Fibroblast of lung (primary cell): ENCODE data around the gene CLIP1. TPM values are rescaled to one million over a fixed set of nuclear protein-coding genes. Genes with fewer than 3 reads are reported as not detected.

Source experiments
- DNase-seq, 2 donors: peaks; one replicate each; pipeline versions ENCODE4 v3.0.0 to v3.0.0-alpha.2; 2010; ENCODE audit warnings: low read depth in 2 of 2
- H2AFZ ChIP-seq: 2 replicates; pipeline ENCODE4 v1.5.1; 2012; ENCODE audit warnings: low read length, control low read depth, inconsistent platforms
- H3K27ac ChIP-seq: 2 replicates; pipeline ENCODE4 v1.5.1; 2011; ENCODE audit warnings: low read length, control low read depth; ENCODE audit not compliant: insufficient read depth
- H3K27me3 ChIP-seq: 2 replicates; pipeline ENCODE4 v1.5.1; 2011; ENCODE audit warnings: mild to moderate bottlenecking, low read length; ENCODE audit not compliant: control insufficient read depth, insufficient read depth
- H3K36me3 ChIP-seq: 2 replicates; pipeline ENCODE4 v1.5.1; 2011; ENCODE audit warnings: low read length; ENCODE audit not compliant: control insufficient read depth, insufficient read depth
- H3K4me1 ChIP-seq: 2 replicates; pipeline ENCODE4 v1.5.1; 2011; ENCODE audit warnings: low read length; ENCODE audit not compliant: control insufficient read depth, insufficient read depth; ENCODE audit errors: extremely low read depth
- H3K4me2 ChIP-seq: 2 replicates; pipeline ENCODE4 v1.5.1; 2011; ENCODE audit warnings: low read length, control low read depth; ENCODE audit not compliant: insufficient read depth; ENCODE audit errors: extremely low read depth
- H3K4me3 ChIP-seq, 4 experiments: fragments of 200-600 bp in 1 of 4; sonication (generic) in 1 of 4; replicated peaks in 1 of 4; 2 replicates each; pipeline ENCODE4 v1.5.1; 2011 to 2016; ENCODE audit warnings: low read length in 4 of 4, low read depth in 3 of 4, mild to moderate bottlenecking in 3 of 4, control low read depth in 2 of 4, inconsistent platforms in 1 of 4, mixed read lengths in 1 of 4; ENCODE audit not compliant: insufficient read depth in 1 of 4; ENCODE audit errors: control extremely low read depth in 1 of 4
- H3K79me2 ChIP-seq: 2 replicates; pipeline ENCODE4 v1.5.1; 2012; ENCODE audit warnings: mild to moderate bottlenecking, low read length, inconsistent platforms; ENCODE audit not compliant: control insufficient read depth, insufficient read depth
- H3K9ac ChIP-seq: 2 replicates; pipeline ENCODE4 v1.5.1; 2011; ENCODE audit warnings: mild to moderate bottlenecking, low read length, control low read depth; ENCODE audit not compliant: insufficient read depth
- H3K9me3 ChIP-seq: 2 replicates; pipeline ENCODE4 v1.5.1; 2012; ENCODE audit warnings: low read depth, low read length; ENCODE audit not compliant: control insufficient read depth, insufficient read depth
- H4K20me1 ChIP-seq: 2 replicates; pipeline ENCODE4 v1.5.1; 2011; ENCODE audit warnings: low read length; ENCODE audit not compliant: control insufficient read depth, insufficient read depth; ENCODE audit errors: extremely low read depth
- CTCF ChIP-seq, 2 donors: IDR thresholded peaks in 1 of 2; conservative IDR thresholded peaks in 1 of 2; 1 replicate in 1 of 2; 2 replicates in 1 of 2; pipeline ENCODE4 v1.5.1; 2011 to 2012; ENCODE audit warnings: low read length in 2 of 2, control low read depth in 1 of 2, inconsistent platforms in 1 of 2, low read depth in 1 of 2, mild to moderate bottlenecking in 1 of 2
- EZH2 ChIP-seq: IDR thresholded peaks from 2 replicates; pipeline ENCODE4 v1.5.1; 2012; ENCODE audit warnings: low read length, control low read depth, mild to moderate bottlenecking; ENCODE audit errors: missing control alignments
- polyA plus RNA-seq, 2 donors: library from polyadenylated mRNA; depleted of rRNA in 1 of 2; stranded (reverse) in 1 of 2; unstranded in 1 of 2; fragments of >200 nt; gene quantifications; 2 replicates each; pipeline ENCODE4 v1.2.1, GENCODE V29; 2011 to 2012; ENCODE audit warnings: missing spikeins in 1 of 2
- total RNA-seq: library from RNA; depleted of rRNA; stranded (reverse); fragments of >200 nt; gene quantifications from 2 replicates; pipeline ENCODE4 v1.2.1, GENCODE V29; 2014

CLIP1 gene
- total and polyA plus RNA-seq, 2 donors (not counting 1 experiment from before 2014, with no cell fraction given) = 75.5 to 147 TPM

- Histone ChIP-seq H3K79me2 (no peaks in the 10 kb centered on the region), H3K4me3 (no peak overlapping the region), H3K9ac (no peak overlapping the region), H3K9me3 (no peaks in the 10 kb centered on the region), H3K4me1 (no peaks in the 10 kb centered on the region), H2AFZ (no peak overlapping the region), H3K27me3 (no peaks in the 10 kb centered on the region), H3K4me2 (no peak overlapping the region), H3K36me3 (no peaks in the 10 kb centered on the region), H3K27ac (no peak overlapping the region), H4K20me1 (no peaks in the 10 kb centered on the region)
- TF ChIP-seq EZH2 = no peak
- no peak for TF ChIP-seq CTCF (conservative IDR thresholded peaks at IDR 0.05 in 1 of 2, IDR thresholded peaks at IDR 0.05 in 1 of 2; ENCODE audit: low read depth in 1 of 2, low read length in 2 of 2)
- no peak for DNase-seq
Measured at GRCh38 chr12:122250536-122250935, 171.9 kb downstream of the CLIP1 start.

GRCh38 chr12:122250047-122250446 is 172.4 kb downstream of the CLIP1 start:
- H4K20me1 ChIP-seq = no peaks in the 10 kb centered on the region
- H3K4me1 ChIP-seq = no peaks in the 10 kb centered on the region
- H3K27ac ChIP-seq = no peak overlapping the region
- no peak overlapping the region for H3K9ac ChIP-seq
- no peak overlapping the region for H2AFZ ChIP-seq
- no peaks in the 10 kb centered on the region for H3K27me3 ChIP-seq
- no peak overlapping the region for H3K4me2 ChIP-seq
- TF ChIP-seq EZH2 = no peak
- no peak for TF ChIP-seq CTCF (conservative IDR thresholded peaks at IDR 0.05 in 1 of 2, IDR thresholded peaks at IDR 0.05 in 1 of 2; ENCODE audit: low read depth in 1 of 2, low read length in 2 of 2)
- no peak for DNase-seq
- no peaks in the 10 kb centered on the region for H3K36me3 ChIP-seq
- no peaks in the 10 kb centered on the region for H3K9me3 ChIP-seq
- H3K4me3 ChIP-seq = no peak overlapping the region
- H3K79me2 ChIP-seq = no peaks in the 10 kb centered on the region

GRCh38 chr12:122245553-122245952 is 176.9 kb downstream of the CLIP1 start:
- H3K9me3 ChIP-seq = no peaks in the 10 kb centered on the region
- TF ChIP-seq EZH2 (no peak), CTCF (conservative IDR thresholded peaks at IDR 0.05 in 1 of 2, IDR thresholded peaks at IDR 0.05 in 1 of 2; ENCODE audit: low read depth in 1 of 2, low read length in 2 of 2) (no peak)
- H3K9ac ChIP-seq = no peak overlapping the region
- no peak overlapping the region for H2AFZ ChIP-seq
- no peak overlapping the region for H3K4me2 ChIP-seq
- no peaks in the 10 kb centered on the region for H3K36me3 ChIP-seq
- H3K27me3 ChIP-seq = no peaks in the 10 kb centered on the region
- no peaks in the 10 kb centered on the region for H3K4me1 ChIP-seq
- H3K4me3 ChIP-seq = no peak overlapping the region
- no peaks in the 10 kb centered on the region for H4K20me1 ChIP-seq
- no peaks in the 10 kb centered on the region for H3K79me2 ChIP-seq
- H3K27ac ChIP-seq = no peak overlapping the region
- DNase-seq = no peak
